ENCODE results near the gene DNTT. TPM values are rescaled to one million over a fixed set of nuclear protein-coding genes. Genes with fewer than 3 reads are reported as not detected.

The DNTT gene
- total and polyA plus RNA-seq, 2 experiments from 2014 or later, result not detected

Other genes starting within 250 kb of the DNTT start
- 44.6 and 46.3 TPM in 2 replicates for gene ZNF518A, start 174.1 kb upstream of the DNTT start, total RNA-seq (2014; rRNA removed; shearing (Covaris generic))
- gene ZNF518A, start 174.1 kb upstream of the DNTT start, polyA plus RNA-seq (2016; fragmentation: Nextera tagmentation; extraction: Ambion mirVana), result 43.1 and 52.1 TPM in 2 replicates
- not detected in 2 replicates for gene BLNK, start 32.9 kb upstream of the DNTT start, total RNA-seq (2014; rRNA removed; shearing (Covaris generic))
- gene BLNK, start 32.9 kb upstream of the DNTT start, polyA plus RNA-seq (2016; fragmentation: Nextera tagmentation; extraction: Ambion mirVana), result 0.11 and 0.40 TPM in 2 replicates
- gene OPALIN, start 54.6 kb downstream of the DNTT start, total RNA-seq (2014; rRNA removed; shearing (Covaris generic)), result not detected in 2 replicates
- not detected in 2 replicates for gene OPALIN, start 54.6 kb downstream of the DNTT start, polyA plus RNA-seq (2016; fragmentation: Nextera tagmentation; extraction: Ambion mirVana)
- 1.4 and 2.6 TPM in 2 replicates for gene TLL2, start 209.5 kb downstream of the DNTT start, total RNA-seq (2014; rRNA removed; shearing (Covaris generic))
- gene TLL2, start 209.5 kb downstream of the DNTT start, polyA plus RNA-seq (2016; fragmentation: Nextera tagmentation; extraction: Ambion mirVana), result 2.8 and 3.0 TPM in 2 replicates

Measured in GM23338 (cell line).